Omental fat pad (tissue), 4 donors: ENCODE data around the gene ALK. TPM values are rescaled to one million over a fixed set of nuclear protein-coding genes. Genes with fewer than 3 reads are reported as not detected.

Experiments used
- ATAC-seq: fragments of 150-250 bp; one replicate; pipeline ENCODE4 v1.9.1; 2016; ENCODE audit warnings: mild to moderate bottlenecking, moderate library complexity; ENCODE audit not compliant: low FRiP score
- DNase-seq: peaks from one replicate; pipeline ENCODE4 v3.0.0-alpha.2; 2019; ENCODE audit warnings: low spot score
- CTCF ChIP-seq, 3 donors: fragments of 450-650 bp; IDR thresholded peaks; one replicate each; pipeline ENCODE4 v1.5.1; 2016 to 2017; ENCODE audit warnings: antibody characterized with exemption in 3 of 3, mild to moderate bottlenecking in 3 of 3, moderate library complexity in 2 of 3
- total RNA-seq, 4 donors: library from RNA; depleted of rRNA; stranded (reverse); fragments of >200 nt; gene quantifications; one replicate each; pipeline ENCODE4 v1.1.0, GENCODE V29; 2016

ALK gene
- total RNA-seq, 4 donors from 2014 or later, result 0.12 to 2.2 (median 0.44) TPM; not detected in 1

GRCh38 chr2:29789911-29790485 lies 131.4 kb downstream of the ALK start:
- no peak for TF ChIP-seq CTCF (IDR thresholded peaks at IDR 0.05)
- no peak for ATAC-seq

GRCh38 chr2:29787473-29788465 lies 133.6 kb downstream of the ALK start:
- no peak for TF ChIP-seq CTCF (IDR thresholded peaks at IDR 0.05)
- ATAC-seq (no peak), DNase-seq (no peak)

More at GRCh38 chr2:29789911-29790485, 131.4 kb downstream of the ALK start:
- DNase-seq, result no peak

- no peak for ATAC-seq
- no peak for TF ChIP-seq CTCF (IDR thresholded peaks at IDR 0.05)
These were observed 135.0 kb downstream of the ALK start for GRCh38 chr2:29786361-29786760.

GRCh38 chr2:29783666-29784065 lies 137.7 kb downstream of the ALK start:
- ATAC-seq (no peak), DNase-seq (no peak)
- no peak for TF ChIP-seq CTCF (IDR thresholded peaks at IDR 0.05)

More at GRCh38 chr2:29786361-29786760, 135.0 kb downstream of the ALK start:
- no peak for DNase-seq

- ATAC-seq, result no peak
- no peak for DNase-seq
- no peak for TF ChIP-seq CTCF (IDR thresholded peaks at IDR 0.05)
These were observed 138.6 kb downstream of the ALK start for GRCh38 chr2:29782549-29783458.

GRCh38 chr2:29782087-29782486 lies 139.3 kb downstream of the ALK start:
- ATAC-seq (no peak), DNase-seq (no peak)
- TF ChIP-seq CTCF (IDR thresholded peaks at IDR 0.05), result no peak
